HEK293T (cell line): ENCODE results near the gene MAST4.

Experiments used
- ARNT ChIP-seq: fragments of 450-650 bp; IDR thresholded peaks from 2 replicates; pipeline ENCODE4 v1.6.1; 2017; ENCODE audit warnings: mild to moderate bottlenecking
- FOXA1 ChIP-seq: fragments of 450-650 bp; IDR thresholded peaks from 2 replicates; pipeline ENCODE4 v1.6.1; 2016; ENCODE audit warnings: mild to moderate bottlenecking
- FOXK2 ChIP-seq: fragments of 450-650 bp; IDR thresholded peaks from 2 replicates; pipeline ENCODE4 v1.6.1; 2016; ENCODE audit warnings: mild to moderate bottlenecking
- FOXM1 ChIP-seq: fragments of 450-650 bp; IDR thresholded peaks from 2 replicates; pipeline ENCODE4 v1.6.1; 2017; ENCODE audit warnings: mild to moderate bottlenecking, borderline replicate concordance
- L3MBTL2 ChIP-seq: fragments of 450-650 bp; conservative IDR thresholded peaks from 2 replicates; pipeline ENCODE4 v1.6.1; 2016; ENCODE audit warnings: mild to moderate bottlenecking
- SP1 ChIP-seq: fragments of 450-650 bp; IDR thresholded peaks from 2 replicates; pipeline ENCODE4 v1.6.1; 2017
- SUZ12 ChIP-seq: fragments of 450-650 bp; IDR thresholded peaks from 2 replicates; pipeline ENCODE4 v1.6.1; 2016; ENCODE audit warnings: mild to moderate bottlenecking

DNA sequence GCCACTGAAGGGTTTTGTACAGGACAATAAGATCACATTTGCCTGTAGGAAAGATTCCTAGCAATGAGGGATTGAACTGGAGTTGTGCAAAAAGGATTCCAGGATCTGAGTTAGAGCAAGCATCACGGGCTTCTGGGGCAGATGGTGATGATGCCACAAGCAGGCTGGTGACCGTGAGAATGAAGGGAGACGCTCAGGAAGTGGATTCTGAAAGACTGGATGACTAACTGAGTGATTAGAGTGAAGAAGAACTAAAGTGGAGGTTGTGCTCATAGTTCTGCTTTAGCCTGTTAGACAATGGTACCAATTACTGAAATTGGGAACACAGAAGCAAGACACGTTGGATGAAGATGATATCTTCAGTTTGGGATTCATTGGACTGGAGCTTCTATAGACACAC lies 432.2 kb downstream of the MAST4 start:
- TF ChIP-seq FOXM1 = no peak
- TF ChIP-seq FOXK2 = no peak
- TF ChIP-seq L3MBTL2 = no peak
- no peak for TF ChIP-seq SP1
- TF ChIP-seq FOXA1 = no peak
- no peak for TF ChIP-seq ARNT
- TF ChIP-seq SUZ12 = no peak
